Measurements from ENCODE around the gene RSRP1.
"Not testable (repeated sequence)": the region's sequence is repeated elsewhere in the genome, so short reads cannot be mapped to it uniquely, and the experiment has no call there.

The RSRP1 gene

GRCh38 chr1:25253911-25254310 lies 6.7 kb upstream of the RSRP1 start:
- H3K36me3 ChIP-seq (ENCODE audit: control insufficient read depth, low read depth, low read length), result no peaks in the 10 kb centered on the region
- no peak overlapping the region for H3K27ac ChIP-seq (ENCODE audit: low read length)
- no peak overlapping the region for H3K4me3 ChIP-seq (ENCODE audit: low read length)
- H3K9me3 ChIP-seq (ENCODE audit: control insufficient read depth, low read depth, low read length), result no peaks in the 10 kb centered on the region
- no peak overlapping the region for H3K9ac ChIP-seq (ENCODE audit: low read length)
- peaks cover 6% of the 10 kb centered on the region for H3K4me1 ChIP-seq (ENCODE audit: control insufficient read depth, low read depth, low read length)
- H3K27me3 ChIP-seq (ENCODE audit: control insufficient read depth, insufficient read depth, low read length), result no peaks in the 10 kb centered on the region

GRCh38 chr1:25247829-25248754 lies 838 bp upstream of the RSRP1 start:
- H3K27ac ChIP-seq (ENCODE audit: low read length), result no peak overlapping the region

GRCh38 chr1:25246600-25247023 lies 642 bp downstream of the RSRP1 start:
- peak overlapping the region; percentile 71 for H3K4me3 ChIP-seq (ENCODE audit: low read length)
- peaks cover 39% of the 10 kb centered on the region for H3K36me3 ChIP-seq (ENCODE audit: control insufficient read depth, low read depth, low read length)
- peaks cover 6% of the 10 kb centered on the region for H3K4me1 ChIP-seq (ENCODE audit: control insufficient read depth, low read depth, low read length)
- peak overlapping the region; percentile 56 for H3K9ac ChIP-seq (ENCODE audit: low read length)
- peak overlapping the region; percentile 4 for H3K27ac ChIP-seq (ENCODE audit: low read length)
- no peaks in the 10 kb centered on the region for H3K27me3 ChIP-seq (ENCODE audit: control insufficient read depth, insufficient read depth, low read length)
- H3K9me3 ChIP-seq (ENCODE audit: control insufficient read depth, low read depth, low read length), result no peaks in the 10 kb centered on the region

More at GRCh38 chr1:25247829-25248754, 838 bp upstream of the RSRP1 start:
- peaks cover 6% of the 10 kb centered on the region for H3K4me1 ChIP-seq (ENCODE audit: control insufficient read depth, low read depth, low read length)
- H3K9me3 ChIP-seq (ENCODE audit: control insufficient read depth, low read depth, low read length), result no peaks in the 10 kb centered on the region
- peak overlapping the region; percentile 71 for H3K4me3 ChIP-seq (ENCODE audit: low read length)
- H3K27me3 ChIP-seq (ENCODE audit: control insufficient read depth, insufficient read depth, low read length), result no peaks in the 10 kb centered on the region
- H3K36me3 ChIP-seq (ENCODE audit: control insufficient read depth, low read depth, low read length), result peaks cover 25% of the 10 kb centered on the region
- H3K9ac ChIP-seq (ENCODE audit: low read length), result peak overlapping the region; percentile 15

- Histone ChIP-seq H3K4me1 (ENCODE audit: control insufficient read depth, low read depth, low read length) (peaks cover 6% of the 10 kb centered on the region), H3K36me3 (ENCODE audit: control insufficient read depth, low read depth, low read length) (peaks cover 39% of the 10 kb centered on the region), H3K4me3 (ENCODE audit: low read length) (peak overlapping the region; percentile 71), H3K9me3 (ENCODE audit: control insufficient read depth, low read depth, low read length) (no peaks in the 10 kb centered on the region), H3K9ac (ENCODE audit: low read length) (peak overlapping the region; percentile 56), H3K27me3 (ENCODE audit: control insufficient read depth, insufficient read depth, low read length) (no peaks in the 10 kb centered on the region), H3K27ac (ENCODE audit: low read length) (no peak overlapping the region)
These were observed 1.2 kb downstream of the RSRP1 start for GRCh38 chr1:25245809-25246599.

- peaks cover 11% of the 10 kb centered on the region for H3K4me1 ChIP-seq (ENCODE audit: control insufficient read depth, low read depth, low read length)
- H3K4me3 ChIP-seq (ENCODE audit: low read length), result peak overlapping the region; percentile 71
- H3K36me3 ChIP-seq (ENCODE audit: control insufficient read depth, low read depth, low read length), result peaks cover 39% of the 10 kb centered on the region
- no peak overlapping the region for H3K9ac ChIP-seq (ENCODE audit: low read length)
- H3K27ac ChIP-seq (ENCODE audit: low read length), result no peak overlapping the region
- no peaks in the 10 kb centered on the region for H3K27me3 ChIP-seq (ENCODE audit: control insufficient read depth, insufficient read depth, low read length)
- no peaks in the 10 kb centered on the region for H3K9me3 ChIP-seq (ENCODE audit: control insufficient read depth, low read depth, low read length)
These were observed 1.9 kb downstream of the RSRP1 start for GRCh38 chr1:25245393-25245792.

- Histone ChIP-seq H3K4me1 (ENCODE audit: control insufficient read depth, low read depth, low read length) (peaks cover 12% of the 10 kb centered on the region), H3K9ac (ENCODE audit: low read length) (no peak overlapping the region)
These were observed 3.3 kb downstream of the RSRP1 start for GRCh38 chr1:25243907-25244306.

GRCh38 chr1:25239681-25240541 lies 7.3 kb downstream of the RSRP1 start:
- Histone ChIP-seq H3K4me1 (ENCODE audit: control insufficient read depth, low read depth, low read length) (peaks cover 6% of the 10 kb centered on the region), H3K27me3 (ENCODE audit: control insufficient read depth, insufficient read depth, low read length) (no peaks in the 10 kb centered on the region), H3K4me3 (ENCODE audit: low read length) (peak overlapping the region; percentile 76), H3K27ac (ENCODE audit: low read length) (peak overlapping the region; percentile 83), H3K36me3 (ENCODE audit: control insufficient read depth, low read depth, low read length) (peaks cover 32% of the 10 kb centered on the region), H3K9ac (ENCODE audit: low read length) (peak overlapping the region; percentile 68), H3K9me3 (ENCODE audit: control insufficient read depth, low read depth, low read length) (no peaks in the 10 kb centered on the region)

More at GRCh38 chr1:25243907-25244306, 3.3 kb downstream of the RSRP1 start:
- Histone ChIP-seq H3K4me3 (ENCODE audit: low read length) (no peak overlapping the region), H3K27me3 (ENCODE audit: control insufficient read depth, insufficient read depth, low read length) (no peaks in the 10 kb centered on the region), H3K36me3 (ENCODE audit: control insufficient read depth, low read depth, low read length) (peaks cover 39% of the 10 kb centered on the region), H3K27ac (ENCODE audit: low read length) (no peak overlapping the region), H3K9me3 (ENCODE audit: control insufficient read depth, low read depth, low read length) (no peaks in the 10 kb centered on the region)

- Histone ChIP-seq H3K4me1 (ENCODE audit: control insufficient read depth, low read depth, low read length) (peaks cover 9% of the 10 kb centered on the region), H3K9me3 (ENCODE audit: control insufficient read depth, low read depth, low read length) (no peaks in the 10 kb centered on the region), H3K36me3 (ENCODE audit: control insufficient read depth, low read depth, low read length) (peaks cover 16% of the 10 kb centered on the region), H3K9ac (ENCODE audit: low read length) (no peak overlapping the region), H3K27ac (ENCODE audit: low read length) (no peak overlapping the region), H3K27me3 (ENCODE audit: control insufficient read depth, insufficient read depth, low read length) (no peaks in the 10 kb centered on the region), H3K4me3 (ENCODE audit: low read length) (no peak overlapping the region)
These were observed 9.2 kb downstream of the RSRP1 start for GRCh38 chr1:25238046-25238445.

- not testable (repeated sequence) for H3K9me3 ChIP-seq (ENCODE audit: control insufficient read depth, low read depth, low read length); H3K9ac ChIP-seq (ENCODE audit: low read length); H3K4me3 ChIP-seq (ENCODE audit: low read length); H3K27me3 ChIP-seq (ENCODE audit: control insufficient read depth, insufficient read depth, low read length); H3K4me1 ChIP-seq (ENCODE audit: control insufficient read depth, low read depth, low read length); H3K36me3 ChIP-seq (ENCODE audit: control insufficient read depth, low read depth, low read length); H3K27ac ChIP-seq (ENCODE audit: low read length)
These were observed 11.0 kb downstream of the RSRP1 start for GRCh38 chr1:25236261-25236660.

- not testable (repeated sequence) for H3K27me3 ChIP-seq (ENCODE audit: control insufficient read depth, insufficient read depth, low read length); H3K9me3 ChIP-seq (ENCODE audit: control insufficient read depth, low read depth, low read length); H3K9ac ChIP-seq (ENCODE audit: low read length); H3K27ac ChIP-seq (ENCODE audit: low read length); H3K4me1 ChIP-seq (ENCODE audit: control insufficient read depth, low read depth, low read length); H3K4me3 ChIP-seq (ENCODE audit: low read length); H3K36me3 ChIP-seq (ENCODE audit: control insufficient read depth, low read depth, low read length)
These were observed 11.8 kb downstream of the RSRP1 start for GRCh38 chr1:25235411-25235810.

Data from iPS-18a (cell line).